BLaER1 (cell line): ENCODE measurements around the gene UBE2K.
"Not testable (repeated sequence)": the region's sequence is repeated elsewhere in the genome, so short reads cannot be mapped to it uniquely, and the experiment has no call there.

Experiments used
- H3K27ac ChIP-seq: shearing (Covaris generic); formaldehyde crosslinking; 2 replicates; pipeline ENCODE4 v1.8.1; 2022
- H3K27me3 ChIP-seq: shearing (Covaris generic); formaldehyde crosslinking; 2 replicates; pipeline ENCODE4 v1.8.1; 2022
- H3K36me3 ChIP-seq: shearing (Covaris generic); formaldehyde crosslinking; 2 replicates; pipeline ENCODE4 v1.8.1; 2022
- H3K4me1 ChIP-seq: shearing (Covaris generic); formaldehyde crosslinking; 2 replicates; pipeline ENCODE4 v1.8.1; 2022
- H3K4me2 ChIP-seq: shearing (Covaris generic); formaldehyde crosslinking; 2 replicates; pipeline ENCODE4 v1.8.1; 2022
- H3K4me3 ChIP-seq: shearing (Covaris generic); formaldehyde crosslinking; 2 replicates; pipeline ENCODE4 v1.8.1; 2022
- H3K9ac ChIP-seq: shearing (Covaris generic); formaldehyde crosslinking; 2 replicates; pipeline ENCODE4 v1.8.1; 2022
- H3K9me3 ChIP-seq: shearing (Covaris generic); formaldehyde crosslinking; 2 replicates; pipeline ENCODE4 v1.8.1; 2022
- H4K20me1 ChIP-seq: shearing (Covaris generic); formaldehyde crosslinking; 2 replicates; pipeline ENCODE4 v1.8.1; 2022
- Cebpa-rat ChIP-seq: shearing (Covaris generic); IDR thresholded peaks from 2 replicates; pipeline ENCODE4 v1.8.1; 2022

UBE2K gene

GRCh38 chr4:39687014-39687413 is 10.9 kb upstream of the UBE2K start:
- TF ChIP-seq Cebpa-rat: no peak
- Histone ChIP-seq H3K4me3 (no peak overlapping the region), H3K36me3 (no peaks in the 10 kb centered on the region), H4K20me1 (no peaks in the 10 kb centered on the region), H3K4me1 (peaks cover 13% of the 10 kb centered on the region), H3K9me3 (no peaks in the 10 kb centered on the region), H3K9ac (no peak overlapping the region), H3K4me2 (no peak overlapping the region), H3K27me3 (no peaks in the 10 kb centered on the region), H3K27ac (no peak overlapping the region)

- no peaks in the 10 kb centered on the region for H4K20me1 ChIP-seq
- TF ChIP-seq Cebpa-rat: no peak
- H3K4me2 ChIP-seq: no peak overlapping the region
Observed at GRCh38 chr4:39689970-39690369, 8.0 kb upstream of the UBE2K start.

GRCh38 chr4:39698424-39699009 is 581 bp downstream of the UBE2K start:
- Histone ChIP-seq H3K4me1 (peaks cover 29% of the 10 kb centered on the region), H3K27me3 (no peaks in the 10 kb centered on the region), H4K20me1 (peaks cover 52% of the 10 kb centered on the region), H3K9me3 (no peaks in the 10 kb centered on the region), H3K4me3 (peak overlapping the region; percentile 88), H3K9ac (peak overlapping the region; percentile 95), H3K36me3 (peaks cover 22% of the 10 kb centered on the region), H3K4me2 (peak overlapping the region; percentile 79), H3K27ac (peak overlapping the region; percentile 94)
- no peak for TF ChIP-seq Cebpa-rat

More at GRCh38 chr4:39689970-39690369, 8.0 kb upstream of the UBE2K start:
- H3K9me3 ChIP-seq: no peaks in the 10 kb centered on the region
- no peak overlapping the region for H3K9ac ChIP-seq
- H3K36me3 ChIP-seq: no peaks in the 10 kb centered on the region
- H3K27me3 ChIP-seq: no peaks in the 10 kb centered on the region
- no peak overlapping the region for H3K4me3 ChIP-seq
- H3K4me1 ChIP-seq: no peaks in the 10 kb centered on the region
- no peak overlapping the region for H3K27ac ChIP-seq

GRCh38 chr4:39699687-39700409 is 1.9 kb downstream of the UBE2K start:
- TF ChIP-seq Cebpa-rat: no peak
- Histone ChIP-seq H3K36me3 (peaks cover 32% of the 10 kb centered on the region), H3K4me3 (peak overlapping the region; percentile 88), H3K27me3 (no peaks in the 10 kb centered on the region), H3K27ac (0 out of 2 replicates have a peak overlapping the region, but pooled peaks have one; percentile 7), H4K20me1 (peaks cover 65% of the 10 kb centered on the region), H3K9ac (peak overlapping the region; percentile 43; the same call in 1 of the 2 replicates), H3K4me1 (peaks cover 29% of the 10 kb centered on the region), H3K4me2 (peak overlapping the region; percentile 79), H3K9me3 (0 out of 2 replicates have a peak, but pooled peaks cover 5% of the 10 kb centered on the region)

- peaks cover 72% of the 10 kb centered on the region for H4K20me1 ChIP-seq
Observed at GRCh38 chr4:39700554-39700953, 2.6 kb downstream of the UBE2K start.

GRCh38 chr4:39702716-39703115 is 4.8 kb downstream of the UBE2K start:
- peaks cover 94% of the 10 kb centered on the region for H4K20me1 ChIP-seq
- peaks cover 24% of the 10 kb centered on the region for H3K4me1 ChIP-seq
- no peak for TF ChIP-seq Cebpa-rat
- H3K9me3 ChIP-seq: 0 out of 2 replicates have a peak, but pooled peaks cover 9% of the 10 kb centered on the region
- no peak overlapping the region for H3K27ac ChIP-seq
- no peaks in the 10 kb centered on the region for H3K27me3 ChIP-seq
- H3K9ac ChIP-seq: no peak overlapping the region
- H3K4me3 ChIP-seq: no peak overlapping the region
- H3K4me2 ChIP-seq: no peak overlapping the region
- H3K36me3 ChIP-seq: peaks cover 60% of the 10 kb centered on the region

More at GRCh38 chr4:39700554-39700953, 2.6 kb downstream of the UBE2K start:
- Histone ChIP-seq H3K4me2 (peak overlapping the region; percentile 79), H3K9ac (peak overlapping the region; percentile 50; the same call in 1 of the 2 replicates), H3K9me3 (0 out of 2 replicates have a peak, but pooled peaks cover 9% of the 10 kb centered on the region), H3K27ac (no peak overlapping the region), H3K4me1 (peaks cover 29% of the 10 kb centered on the region), H3K4me3 (peak overlapping the region; percentile 88), H3K36me3 (peaks cover 39% of the 10 kb centered on the region), H3K27me3 (no peaks in the 10 kb centered on the region)
- TF ChIP-seq Cebpa-rat: no peak

- not testable (repeated sequence) for H3K9me3 ChIP-seq, H3K27ac ChIP-seq, H3K4me2 ChIP-seq, H3K4me3 ChIP-seq, H3K27me3 ChIP-seq, H3K9ac ChIP-seq
- peaks cover 100% of the 10 kb centered on the region for H4K20me1 ChIP-seq
- peaks cover 38% of the 10 kb centered on the region for H3K4me1 ChIP-seq
- H3K36me3 ChIP-seq: peaks cover 64% of the 10 kb centered on the region
Observed at GRCh38 chr4:39704789-39705188, 6.9 kb downstream of the UBE2K start.

GRCh38 chr4:39706334-39706733 is 8.4 kb downstream of the UBE2K start:
- H3K4me2 ChIP-seq: no peak overlapping the region
- 0 out of 2 replicates have a peak, but pooled peaks cover 9% of the 10 kb centered on the region for H3K9me3 ChIP-seq
- H4K20me1 ChIP-seq: peaks cover 100% of the 10 kb centered on the region
- no peak for TF ChIP-seq Cebpa-rat
- no peak overlapping the region for H3K4me3 ChIP-seq
- no peaks in the 10 kb centered on the region for H3K27me3 ChIP-seq
- no peak overlapping the region for H3K9ac ChIP-seq
- H3K36me3 ChIP-seq: peaks cover 64% of the 10 kb centered on the region
- no peak overlapping the region for H3K27ac ChIP-seq
- peaks cover 35% of the 10 kb centered on the region for H3K4me1 ChIP-seq

- peaks cover 100% of the 10 kb centered on the region for H4K20me1 ChIP-seq
- no peaks in the 10 kb centered on the region for H3K27me3 ChIP-seq
- H3K27ac ChIP-seq: no peak overlapping the region
- no peak overlapping the region for H3K4me2 ChIP-seq
- no peak for TF ChIP-seq Cebpa-rat
- H3K4me1 ChIP-seq: peaks cover 40% of the 10 kb centered on the region
- H3K36me3 ChIP-seq: peaks cover 62% of the 10 kb centered on the region
- H3K9ac ChIP-seq: no peak overlapping the region
- no peak overlapping the region for H3K4me3 ChIP-seq
- H3K9me3 ChIP-seq: 0 out of 2 replicates have a peak, but pooled peaks cover 9% of the 10 kb centered on the region
Observed at GRCh38 chr4:39706741-39707511, 9.0 kb downstream of the UBE2K start.
